Endothelial cell of umbilical vein (primary cell): Measurements from ENCODE around the gene UBE2G1.

Source experiments
- CTCF ChIP-seq, 2 donors: IDR thresholded peaks; 1 replicate in 1 of 2; 2 replicates in 1 of 2; pipeline ENCODE4 v1.5.1; 2011; ENCODE audit warnings: low read length in 2 of 2, mild to moderate bottlenecking in 2 of 2, moderate library complexity in 2 of 2, control low read depth in 1 of 2, inconsistent platforms in 1 of 2, low read depth in 1 of 2; ENCODE audit not compliant: insufficient read depth in 1 of 2; ENCODE audit errors: extremely low read depth in 1 of 2
- EZH2 ChIP-seq: IDR thresholded peaks from 2 replicates; pipeline ENCODE4 v1.6.1; 2012; ENCODE audit warnings: borderline replicate concordance, low read depth, mild to moderate bottlenecking, moderate library complexity, low read length, inconsistent platforms; ENCODE audit not compliant: severe bottlenecking
- POLR2AphosphoS5 ChIP-seq: IDR thresholded peaks from 2 replicates; pipeline ENCODE4 v1.6.1; 2012; ENCODE audit warnings: low read depth, mild to moderate bottlenecking, control low read depth, low read length, moderate library complexity; ENCODE audit not compliant: insufficient read depth

- no peak for TF ChIP-seq CTCF (IDR thresholded peaks at IDR 0.05; ENCODE audit: extremely low read depth in 1 of 2, insufficient read depth in 1 of 2, low read depth in 1 of 2, low read length in 2 of 2)
- TF ChIP-seq POLR2AphosphoS5 = no peak
- no peak for TF ChIP-seq EZH2
Observed at GRCh38 chr17:4354862-4355514, 11.5 kb downstream of the UBE2G1 start.
